ENCODE measurements around the gene ZMAT5.

Gene ZMAT5

DNA sequence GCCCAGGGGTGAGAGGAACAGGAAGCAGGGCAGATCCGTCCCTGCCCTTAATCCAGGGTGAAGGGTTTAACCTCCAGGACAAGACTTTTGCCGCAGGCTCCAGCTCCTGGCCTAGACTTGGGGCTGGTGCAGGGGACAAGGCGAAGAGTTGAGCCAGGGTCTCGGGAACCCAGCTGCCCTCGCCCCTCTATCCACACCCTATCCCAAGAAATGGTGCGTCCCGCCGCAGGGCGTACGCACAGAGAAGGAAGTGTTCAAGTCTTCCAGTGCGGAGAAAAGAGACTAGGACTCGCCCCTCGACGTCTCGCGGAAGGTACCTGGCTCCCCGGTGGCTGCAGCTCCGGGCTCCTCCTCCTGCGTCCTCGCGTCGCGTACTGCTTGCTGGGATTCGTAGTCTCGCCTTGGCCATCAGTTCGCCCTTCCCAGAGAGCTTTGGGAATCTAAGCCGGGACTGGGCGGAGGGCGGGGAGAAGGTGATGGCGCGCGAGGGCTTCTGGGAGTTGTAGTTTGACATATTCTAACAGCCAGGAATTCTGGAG, at the start of gene ZMAT5:
TSS of gene ZMAT5 (minus strand) at position 376 of the 539 bp plus-strand sequence. CDS start 18,463 bp downstream, outside the sequence.
- peak; percentile 68 to 85 (median 77) for DNase-seq (ENCODE audit: low read depth in 3 of 3)

GRCh38 chr22:29816539-29816938, 49.7 kb upstream of the ZMAT5 start:
- no peak for DNase-seq (ENCODE audit: low read depth in 3 of 3)

DNA sequence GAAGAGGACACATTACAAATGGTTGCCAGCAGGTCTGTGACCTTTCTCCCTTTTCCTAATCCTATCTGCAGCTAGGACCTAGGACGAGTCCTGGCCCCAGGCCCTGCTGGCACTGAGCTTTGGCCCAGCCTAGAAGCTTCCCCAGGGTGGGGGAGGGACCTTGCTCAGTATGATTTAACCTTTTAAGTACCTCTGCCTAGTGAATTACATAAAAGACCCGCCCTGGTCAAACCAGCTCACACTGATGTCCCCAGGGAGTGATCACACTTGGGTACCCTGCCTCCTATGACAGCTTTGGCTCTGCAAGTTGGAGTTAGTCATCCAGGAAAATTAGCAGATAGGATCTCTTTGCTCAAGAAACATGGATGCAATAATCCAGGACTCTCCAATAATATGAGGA, 49.3 kb upstream of the ZMAT5 start:
- DNase-seq (ENCODE audit: low read depth in 3 of 3), result no peak

- DNase-seq (ENCODE audit: low read depth in 3 of 3), result no peak
These were observed 48.8 kb upstream of the ZMAT5 start for GRCh38 chr22:29815580-29815979.

DNA sequence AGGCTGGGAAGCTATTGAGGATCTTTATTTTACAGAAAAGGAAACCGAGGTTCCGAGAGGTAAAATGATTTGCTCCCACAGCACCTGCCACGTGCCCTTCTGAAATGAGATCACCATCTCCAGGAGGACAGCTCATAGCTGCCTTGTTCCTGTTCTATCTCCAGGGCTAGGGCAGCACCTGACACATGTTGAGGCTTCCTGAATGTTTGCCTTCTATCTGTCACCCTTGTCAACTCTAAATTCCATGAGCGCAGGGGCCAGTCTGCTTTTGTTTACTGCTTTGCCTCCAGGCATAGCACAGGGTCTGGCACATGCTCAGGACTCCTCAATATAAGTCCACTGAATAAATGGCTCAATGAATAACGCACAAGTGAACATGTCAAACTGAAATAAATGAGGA, 47.2 kb upstream of the ZMAT5 start:
- DNase-seq (ENCODE audit: low read depth in 3 of 3), result no peak

- DNase-seq (ENCODE audit: low read depth in 3 of 3), result no peak
These were observed 46.8 kb upstream of the ZMAT5 start for GRCh38 chr22:29813563-29813962.

DNA sequence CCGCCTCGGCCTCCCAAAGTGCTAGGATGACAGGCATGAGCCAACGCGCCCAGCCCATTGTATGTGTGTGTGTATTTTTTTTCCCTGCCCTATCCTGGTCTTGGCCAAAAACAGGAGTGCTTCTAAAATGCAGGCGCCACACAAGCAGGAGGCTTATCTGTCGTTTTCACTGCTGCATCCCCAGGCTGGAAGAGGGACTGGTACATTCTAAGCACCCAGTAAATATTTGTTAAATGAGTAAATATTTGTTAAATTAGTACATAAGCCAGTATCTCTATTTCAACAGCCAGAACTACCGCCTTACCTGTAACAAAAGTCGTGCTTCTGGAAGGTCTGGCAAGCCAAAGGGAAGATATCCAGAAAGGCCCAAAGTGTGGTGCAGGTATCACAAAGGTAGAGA, 46.3 kb upstream of the ZMAT5 start:
- DNase-seq (ENCODE audit: low read depth in 3 of 3), result no peak

DNA sequence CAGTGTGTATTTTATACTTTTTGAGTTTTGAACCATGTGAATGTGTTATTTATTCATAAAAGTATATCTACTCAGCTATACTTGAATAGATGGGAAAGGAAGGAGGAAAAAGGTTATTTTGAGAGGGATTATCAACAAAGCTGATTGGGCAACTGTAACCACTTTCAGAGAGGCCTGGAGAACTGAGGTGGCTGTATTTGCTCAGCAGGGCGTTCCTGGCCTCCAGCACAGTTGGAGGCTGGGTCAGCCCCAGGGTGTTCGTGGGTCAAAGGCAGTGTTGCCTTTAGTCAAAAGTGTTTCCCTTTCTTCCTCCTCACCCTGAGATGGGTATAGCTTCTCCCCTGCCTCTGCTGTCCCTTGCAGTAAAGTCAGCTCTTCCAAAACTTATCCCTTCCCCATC, 44.6 kb upstream of the ZMAT5 start:
- no peak for DNase-seq (ENCODE audit: low read depth in 3 of 3)

DNA sequence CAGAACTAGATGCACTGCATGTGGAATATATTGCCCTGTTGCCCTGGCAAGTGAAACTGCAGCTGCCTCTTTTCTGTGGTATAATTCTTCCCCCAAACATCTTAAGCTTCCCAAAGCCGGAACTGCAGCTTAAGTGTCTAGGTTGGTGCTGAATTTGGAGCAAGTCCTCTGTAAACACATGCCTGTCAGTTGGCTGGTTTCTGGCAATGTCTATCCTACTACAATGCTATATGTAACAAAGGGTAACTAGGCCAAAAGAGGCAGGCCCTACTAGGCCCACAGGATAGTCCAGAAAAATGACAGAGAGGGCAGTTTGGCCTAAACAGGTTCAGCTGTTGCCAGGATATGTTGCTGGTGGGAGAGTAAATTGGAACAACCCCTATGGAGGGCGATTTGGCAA, 43.4 kb upstream of the ZMAT5 start:
- DNase-seq (ENCODE audit: low read depth in 3 of 3), result no peak

- DNase-seq (ENCODE audit: low read depth in 3 of 3), result no peak
These were observed 39.4 kb upstream of the ZMAT5 start for GRCh38 chr22:29806196-29806595.

GRCh38 chr22:29804985-29805384, 38.2 kb upstream of the ZMAT5 start:
- no peak for DNase-seq (ENCODE audit: low read depth in 3 of 3)

GRCh38 chr22:29803190-29803589, 36.4 kb upstream of the ZMAT5 start:
- no peak for DNase-seq (ENCODE audit: low read depth in 3 of 3)

DNA sequence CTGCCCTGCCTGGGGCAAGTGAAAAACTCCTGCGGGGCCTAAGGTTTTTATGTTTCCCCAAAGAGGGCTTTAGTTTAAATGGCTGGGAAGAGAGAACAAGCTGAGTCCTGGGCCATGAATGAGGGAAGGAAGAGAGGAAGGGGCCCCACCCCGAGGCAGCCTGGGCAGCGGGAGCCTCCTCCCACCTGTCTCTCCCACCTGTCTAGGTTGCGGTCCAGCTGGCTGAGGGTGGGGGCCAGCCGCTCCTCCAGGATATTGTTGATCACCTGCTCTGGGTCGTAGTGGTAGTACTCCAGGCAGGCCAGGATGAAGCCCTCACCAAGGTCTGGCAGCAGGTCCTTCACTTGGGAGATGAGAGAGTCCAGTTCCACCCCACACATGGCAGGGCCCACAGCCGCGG, 35.0 kb upstream of the ZMAT5 start:
- DNase-seq (ENCODE audit: low read depth in 3 of 3), result no peak

DNA sequence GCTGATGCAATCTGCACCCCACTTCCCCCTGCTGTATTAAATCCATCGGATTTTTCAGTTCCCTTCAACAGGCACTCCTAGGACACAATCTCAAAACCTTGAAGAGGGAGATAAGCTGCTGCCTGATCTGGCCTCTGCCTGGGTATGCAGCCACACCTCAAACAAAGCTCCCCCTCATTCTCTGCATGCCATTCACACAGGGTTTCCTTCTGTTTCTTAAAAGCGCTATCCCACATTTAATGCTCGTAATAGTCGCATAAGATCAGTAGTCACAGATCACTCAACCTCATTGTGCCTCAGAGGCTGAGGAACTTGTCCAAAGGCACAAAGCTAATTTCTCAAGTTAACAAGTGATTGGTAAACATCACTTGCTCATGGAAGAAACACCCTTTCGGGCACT, 34.3 kb upstream of the ZMAT5 start:
- DNase-seq (ENCODE audit: low read depth in 3 of 3), result no peak

DNA sequence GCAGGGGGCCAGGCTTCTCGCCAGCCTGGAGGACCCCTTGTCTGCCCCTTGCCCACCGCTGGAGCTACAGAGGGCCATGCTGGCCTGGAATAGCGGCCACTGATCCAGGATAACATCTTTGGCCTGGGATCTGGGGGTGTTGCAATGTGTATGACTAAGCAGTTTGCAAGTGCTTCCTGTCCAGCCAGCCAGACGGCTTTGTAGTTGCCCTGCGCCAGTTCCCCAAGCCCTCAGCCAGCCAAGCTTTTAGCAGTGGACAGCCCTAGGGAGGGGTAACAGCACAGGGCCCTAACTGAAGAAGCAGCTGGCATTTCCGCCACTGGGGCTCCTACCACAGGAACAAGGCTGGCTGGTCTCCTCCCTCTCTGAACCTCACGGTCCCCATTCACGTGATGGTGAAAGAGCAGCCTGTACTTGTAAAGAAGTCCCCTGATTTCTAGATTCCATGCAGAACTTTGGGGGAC, 32.4 kb upstream of the ZMAT5 start:
- DNase-seq (ENCODE audit: low read depth in 3 of 3), result no peak

DNA sequence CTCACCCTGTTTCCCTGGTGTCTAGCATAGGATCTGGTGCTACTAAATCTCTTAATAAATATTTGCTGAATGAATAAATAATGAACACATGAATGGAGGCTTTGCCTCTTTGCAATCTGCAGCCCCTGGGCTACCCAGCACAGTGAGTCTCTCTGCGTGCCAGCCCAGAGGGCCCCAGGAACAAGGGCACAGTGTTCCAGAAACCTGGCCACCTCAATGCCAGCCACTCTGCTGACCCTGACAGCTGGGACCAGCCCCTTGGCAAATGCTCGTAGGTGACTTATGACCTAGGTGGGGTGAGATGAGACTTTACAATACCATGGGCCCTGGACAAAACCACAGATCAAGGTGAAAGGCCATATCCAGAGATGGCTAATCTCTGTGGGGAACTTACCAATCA, 32.0 kb upstream of the ZMAT5 start:
- DNase-seq (ENCODE audit: low read depth in 3 of 3), result no peak

- DNase-seq (ENCODE audit: low read depth in 3 of 3), result no peak
These were observed 31.5 kb upstream of the ZMAT5 start for GRCh38 chr22:29798318-29798717.

DNA sequence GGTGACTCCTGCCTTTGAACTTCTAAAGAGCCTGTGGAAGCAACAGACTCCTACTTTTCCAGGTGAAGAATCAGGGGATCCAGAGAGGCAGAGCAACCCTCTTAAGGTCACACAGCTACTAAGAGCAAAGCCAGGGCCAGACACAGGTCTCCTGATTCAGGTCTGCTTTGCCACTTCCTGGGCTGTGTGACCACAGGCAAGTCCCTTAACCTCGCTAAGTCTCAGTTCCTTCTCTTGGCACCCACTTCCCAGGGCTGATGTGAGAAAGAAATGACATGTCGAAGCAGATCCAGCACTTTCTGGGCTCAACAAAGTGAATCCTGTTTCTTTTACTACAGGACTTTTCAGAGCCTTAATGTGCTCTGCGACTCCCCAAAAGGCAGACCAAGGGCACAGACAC, 30.5 kb upstream of the ZMAT5 start:
- no peak for DNase-seq (ENCODE audit: low read depth in 3 of 3)

DNA sequence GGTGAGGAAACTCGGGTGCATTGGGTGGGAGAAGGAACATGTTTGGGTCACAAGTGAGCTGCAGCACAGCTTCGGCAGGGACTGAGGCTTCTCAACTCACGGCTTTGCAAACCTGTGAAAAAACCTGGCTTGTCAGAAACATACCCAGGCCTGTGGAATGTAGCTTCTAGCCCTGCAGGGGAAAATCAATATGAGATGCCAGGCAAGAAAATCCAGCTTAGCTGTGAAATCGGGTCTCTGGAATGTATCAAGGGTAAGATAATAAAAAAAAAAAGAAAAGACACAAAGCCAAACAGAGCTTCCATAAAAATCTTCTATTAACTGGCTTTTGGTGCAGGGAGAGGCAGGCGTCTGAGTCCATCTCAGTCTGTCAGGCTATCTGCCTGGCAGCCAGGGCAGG, 28.9 kb upstream of the ZMAT5 start:
- no peak for DNase-seq (ENCODE audit: low read depth in 3 of 3)

DNA sequence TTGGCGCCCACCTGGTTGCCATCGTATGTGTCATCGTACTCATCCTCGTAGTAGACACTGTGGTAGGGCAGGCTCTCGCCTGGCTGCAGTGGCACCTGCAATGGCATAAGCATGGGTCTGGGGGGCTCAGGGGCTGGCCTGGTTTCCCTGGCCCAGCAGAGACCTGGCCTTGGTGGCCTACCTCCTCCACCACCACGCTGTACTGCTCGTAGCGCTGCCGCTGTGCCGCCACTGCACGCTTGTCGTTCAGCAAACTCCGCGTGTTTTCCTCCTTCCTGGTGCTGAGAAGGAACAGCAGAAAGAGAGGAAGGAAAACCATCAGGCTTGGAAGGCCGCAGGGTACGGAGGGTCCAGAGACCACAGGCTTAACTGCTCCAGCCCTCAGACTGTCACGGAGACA, 26.6 kb upstream of the ZMAT5 start:
- no peak for DNase-seq (ENCODE audit: low read depth in 3 of 3)

DNA sequence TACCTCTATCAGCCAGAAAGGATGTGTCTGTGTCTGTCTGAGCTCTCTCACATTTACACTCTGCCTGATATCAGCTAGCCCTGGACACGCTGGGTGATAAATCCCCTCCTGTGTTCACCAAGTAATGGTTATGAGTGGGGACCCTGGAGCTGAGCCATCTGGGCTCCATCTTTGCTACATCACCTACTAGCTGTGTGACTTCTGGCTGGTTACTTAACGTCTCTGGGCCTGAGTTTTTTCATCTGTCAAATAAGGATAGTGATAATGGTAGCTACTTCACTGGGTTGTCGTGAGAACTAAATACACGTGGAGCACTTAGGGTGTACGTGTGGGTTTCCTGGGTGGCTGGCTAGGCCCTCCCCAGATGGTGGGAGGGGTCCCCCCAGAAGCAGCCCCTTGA, 23.3 kb upstream of the ZMAT5 start:
- no peak for DNase-seq (ENCODE audit: low read depth in 3 of 3)

GRCh38 chr22:29788339-29789279, 21.8 kb upstream of the ZMAT5 start:
- DNase-seq (ENCODE audit: low read depth in 3 of 3), result no peak

GRCh38 chr22:29787371-29787980, 20.7 kb upstream of the ZMAT5 start:
- DNase-seq (ENCODE audit: low read depth in 3 of 3), result no peak
